LoVo (cell line): ENCODE results near the gene HACD2.
"Not testable (repeated sequence)": the region's sequence is repeated elsewhere in the genome, so short reads cannot be mapped to it uniquely, and the experiment has no call there.

ENCODE experiments used
- DNase-seq: peaks from one replicate; pipeline ENCODE4 v3.0.0-alpha.2; 2016; ENCODE audit warnings: low spot score

Gene HACD2

GRCh38 chr3:123584988-123585937 lies at the start of gene HACD2:
Gene HACD2, minus strand, starts transcription at chr3:123585053. Its CDS starts 26 bp downstream, at chr3:123585027.
- DNase-seq: peak; percentile 98

GRCh38 chr3:123634149-123635051 lies 49.5 kb upstream of the HACD2 start:
- DNase-seq: no peak

GRCh38 chr3:123633530-123633929 lies 48.7 kb upstream of the HACD2 start:
- no peak for DNase-seq

- no peak for DNase-seq
These were observed 47.4 kb upstream of the HACD2 start for GRCh38 chr3:123632161-123632655.

GRCh38 chr3:123629747-123630047 lies 44.8 kb upstream of the HACD2 start:
- no peak for DNase-seq

- no peak for DNase-seq
These were observed 44.3 kb upstream of the HACD2 start for GRCh38 chr3:123628996-123629746.

GRCh38 chr3:123627673-123628670 lies 43.1 kb upstream of the HACD2 start:
- no peak for DNase-seq

GRCh38 chr3:123626881-123627280 lies 42.0 kb upstream of the HACD2 start:
- no peak for DNase-seq

GRCh38 chr3:123624302-123624701 lies 39.4 kb upstream of the HACD2 start:
- no peak for DNase-seq

- DNase-seq: no peak
These were observed 38.6 kb upstream of the HACD2 start for GRCh38 chr3:123623346-123623880.

- DNase-seq: no peak
These were observed 37.9 kb upstream of the HACD2 start for GRCh38 chr3:123622766-123623165.

- DNase-seq: no peak
These were observed 37.0 kb upstream of the HACD2 start for GRCh38 chr3:123621850-123622189.

GRCh38 chr3:123621186-123621849 lies 36.5 kb upstream of the HACD2 start:
- no peak for DNase-seq

- no peak for DNase-seq
These were observed 35.5 kb upstream of the HACD2 start for GRCh38 chr3:123620343-123620742.

GRCh38 chr3:123618768-123619484 lies 34.1 kb upstream of the HACD2 start:
- peak; percentile 32 for DNase-seq

GRCh38 chr3:123618076-123618708 lies 33.3 kb upstream of the HACD2 start:
- DNase-seq: peak; percentile 57

- DNase-seq: no peak
These were observed 31.7 kb upstream of the HACD2 start for GRCh38 chr3:123616593-123616992.

- no peak for DNase-seq
These were observed 28.7 kb upstream of the HACD2 start for GRCh38 chr3:123613543-123613942.

- not testable (repeated sequence) for DNase-seq
These were observed 26.8 kb upstream of the HACD2 start for GRCh38 chr3:123611674-123612073.
